NOMO-1 treated with dmso at 0.1 percent for 144 hours (cell line): Measurements from ENCODE around the gene MED12L.
A peak's percentile ranks its signal among the peaks of the same experiment; 100 is the strongest.
"Not testable (repeated sequence)": the region's sequence is repeated elsewhere in the genome, so short reads cannot be mapped to it uniquely, and the experiment has no call there.

ENCODE experiments used
- DNase-seq: peaks from one replicate; lab custom pipeline; 2025; ENCODE audit not compliant: unreplicated experiment; lab: John Stamatoyannopoulos, UW

Gene MED12L

DNA sequence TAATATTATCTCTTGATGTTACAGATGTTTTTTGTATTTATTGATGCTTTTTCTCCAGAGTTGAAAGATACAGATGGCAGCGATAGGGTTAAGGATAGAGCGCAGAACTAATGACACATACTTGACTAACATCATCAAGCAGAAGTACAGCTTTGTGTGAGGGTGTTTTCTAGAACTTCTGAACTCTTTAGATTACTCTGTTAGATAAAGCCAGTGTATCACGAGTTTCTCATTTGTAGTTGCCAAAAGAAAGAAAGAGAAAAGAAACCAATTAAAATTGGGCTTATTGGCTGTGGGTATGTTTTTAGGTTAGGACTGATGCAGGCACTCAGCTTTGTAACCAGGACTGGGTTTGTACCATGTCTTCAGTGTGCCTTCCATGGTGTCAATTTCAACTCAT, 124.2 kb downstream of the MED12L start:
- no peak for DNase-seq

DNA sequence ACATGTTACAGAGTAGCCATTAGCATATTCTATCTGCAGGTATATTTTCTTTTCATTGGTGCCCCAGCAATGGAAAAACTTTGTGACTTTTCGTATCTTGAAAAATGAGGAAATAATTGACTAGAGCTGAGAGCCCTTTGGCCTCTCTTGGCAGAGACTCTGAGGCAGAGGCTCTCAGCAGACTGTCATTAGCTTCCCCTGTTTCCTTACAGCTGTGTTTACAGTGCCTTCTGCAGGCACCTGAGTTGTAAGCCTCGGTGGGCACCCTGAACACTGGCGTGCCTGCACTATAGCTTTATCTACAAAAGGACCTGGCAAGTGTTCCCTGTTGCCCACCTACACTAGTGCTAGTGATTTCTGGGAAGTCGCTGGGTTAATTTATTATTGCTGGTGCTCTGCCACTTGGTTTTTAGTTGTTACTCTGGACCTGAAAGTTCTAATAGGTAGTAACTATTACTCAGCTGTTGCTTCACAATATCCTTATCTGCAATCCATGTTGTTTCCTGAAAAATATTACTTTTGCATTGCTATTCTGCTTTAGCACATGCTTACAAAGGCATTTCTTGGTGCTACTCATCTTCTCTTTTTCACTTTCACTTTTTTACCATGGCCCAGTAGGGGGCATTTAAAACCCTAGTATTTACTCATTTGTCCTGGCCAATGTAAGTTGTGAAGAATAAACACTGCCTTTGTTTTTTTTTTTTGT, 125.4 kb downstream of the MED12L start:
- no peak for DNase-seq

GRCh38 chr3:151213151-151213550, 127.7 kb downstream of the MED12L start:
- no peak for DNase-seq

- no peak for DNase-seq
These were observed 128.4 kb downstream of the MED12L start for GRCh38 chr3:151213881-151214280.

DNA sequence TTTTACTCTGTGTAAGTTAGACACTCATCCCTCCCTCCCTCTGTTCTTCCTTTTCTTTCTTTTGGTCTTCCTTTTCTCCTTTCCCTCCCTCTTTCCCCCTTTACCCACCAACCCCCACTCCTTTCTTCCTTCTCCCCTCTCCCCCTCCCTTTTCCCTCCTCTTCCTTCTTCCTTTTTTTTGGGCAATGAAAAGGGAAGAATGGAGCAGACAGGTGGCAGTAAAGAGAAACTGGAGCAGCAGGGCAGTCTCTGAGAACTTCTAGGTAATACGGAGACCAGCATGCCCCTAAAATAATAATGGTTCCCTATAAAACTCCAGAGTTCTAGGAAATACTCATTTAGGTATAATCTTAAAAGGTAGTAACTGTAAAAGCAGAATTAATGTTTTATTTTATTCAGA, 129.0 kb downstream of the MED12L start:
- DNase-seq, result no peak

- peak; percentile 20 for DNase-seq
These were observed 131.5 kb downstream of the MED12L start for GRCh38 chr3:151216641-151217607.

DNA sequence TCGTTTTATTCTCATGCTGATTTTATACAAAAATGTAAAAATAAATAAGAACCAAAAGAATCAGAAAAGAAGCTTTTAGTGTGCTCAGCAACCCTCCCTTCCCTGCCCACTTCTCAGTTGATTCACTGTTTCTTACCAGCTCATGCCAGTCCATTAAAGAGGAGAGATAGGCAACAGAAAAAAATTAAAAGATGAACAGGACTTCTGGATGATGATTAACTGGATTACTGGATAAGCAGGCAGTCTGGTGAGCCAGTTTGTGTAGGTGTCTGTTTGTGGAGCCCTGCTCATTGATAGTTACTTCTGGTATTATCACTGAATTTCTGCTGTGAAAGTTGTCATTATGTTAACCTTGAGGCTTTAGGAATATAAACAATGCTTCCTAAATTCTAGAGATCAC, 132.7 kb downstream of the MED12L start:
- no peak for DNase-seq

GRCh38 chr3:151219056-151219455, 133.6 kb downstream of the MED12L start:
- no peak for DNase-seq

DNA sequence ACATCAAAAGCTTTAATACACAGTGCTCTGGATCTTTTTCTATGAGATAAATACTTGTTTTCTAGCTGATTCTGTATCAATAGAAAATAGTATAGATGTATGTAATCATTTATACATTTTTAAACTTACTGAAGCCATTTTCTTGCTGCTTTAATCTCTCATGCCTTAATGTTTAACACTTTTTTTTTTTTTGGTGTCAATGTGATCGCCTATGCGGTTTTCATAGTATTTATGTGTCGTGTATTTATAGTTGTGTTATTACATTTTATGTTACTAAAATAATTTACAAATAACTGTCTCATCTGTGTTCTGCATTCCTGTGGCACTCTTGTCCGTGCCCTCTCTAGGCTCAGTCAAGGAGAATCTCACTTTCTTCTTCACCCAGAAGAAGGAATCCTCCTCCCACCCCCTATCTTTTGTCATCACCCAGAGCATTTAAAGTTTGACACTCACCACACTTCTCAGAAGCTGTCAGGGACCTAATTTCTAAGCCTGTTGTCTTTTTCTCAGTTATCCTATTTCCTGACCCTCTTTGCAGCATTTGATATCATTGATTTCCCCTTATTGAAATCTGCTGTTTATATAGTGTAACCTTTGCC, 138.9 kb downstream of the MED12L start:
- no peak for DNase-seq

- DNase-seq, result no peak
These were observed 139.8 kb downstream of the MED12L start for GRCh38 chr3:151225040-151225975.

DNA sequence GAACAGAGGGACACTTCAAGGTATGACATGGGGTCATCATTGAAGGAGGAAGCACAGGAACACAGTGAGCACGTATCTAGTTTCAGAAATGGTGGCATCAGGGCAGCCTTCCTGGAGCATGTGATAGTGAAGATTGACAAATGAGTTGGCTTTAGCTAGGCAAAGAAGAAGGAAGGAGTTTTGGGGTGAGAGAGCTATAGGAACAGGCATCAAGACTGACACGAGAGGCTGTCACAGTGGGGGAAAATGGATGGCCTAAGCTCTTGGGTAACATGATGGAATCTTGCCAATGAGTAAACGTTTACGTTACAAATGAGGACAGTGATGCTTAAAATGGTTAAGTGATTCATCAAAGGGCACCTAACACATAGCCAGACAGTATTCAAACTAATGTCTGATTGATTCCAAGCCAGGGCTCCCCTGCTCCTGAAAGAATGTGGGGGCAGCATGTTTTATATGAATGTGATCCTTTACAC, 140.7 kb downstream of the MED12L start:
- DNase-seq, result peak; percentile 75

- no peak for DNase-seq
These were observed 141.4 kb downstream of the MED12L start for GRCh38 chr3:151226825-151227224.

DNA sequence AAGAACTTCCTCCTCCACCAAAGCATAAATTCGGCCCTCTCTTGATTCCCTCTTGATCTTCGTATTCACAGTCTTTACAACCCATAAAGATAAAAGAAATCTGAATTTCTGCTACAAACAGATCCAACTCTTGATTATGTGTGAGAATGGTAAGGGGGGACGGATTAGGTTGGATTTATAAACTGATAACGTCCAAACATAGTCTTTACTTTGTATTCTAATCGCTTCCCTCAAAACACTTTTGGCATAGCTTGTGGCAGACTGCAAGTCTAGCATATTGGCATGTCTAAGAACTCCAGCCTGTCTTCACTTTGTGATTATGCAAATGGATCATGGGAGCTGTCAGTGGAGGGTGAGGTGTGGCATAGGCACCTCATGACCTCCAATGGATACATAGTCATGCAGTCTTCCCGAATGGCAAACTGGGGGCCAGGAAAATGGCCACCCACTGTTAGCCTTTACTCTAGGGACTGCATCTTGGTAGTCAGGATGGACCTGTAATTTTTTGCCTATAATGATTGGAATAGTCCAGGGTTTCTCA, 141.9 kb downstream of the MED12L start:
- no peak for DNase-seq

DNA sequence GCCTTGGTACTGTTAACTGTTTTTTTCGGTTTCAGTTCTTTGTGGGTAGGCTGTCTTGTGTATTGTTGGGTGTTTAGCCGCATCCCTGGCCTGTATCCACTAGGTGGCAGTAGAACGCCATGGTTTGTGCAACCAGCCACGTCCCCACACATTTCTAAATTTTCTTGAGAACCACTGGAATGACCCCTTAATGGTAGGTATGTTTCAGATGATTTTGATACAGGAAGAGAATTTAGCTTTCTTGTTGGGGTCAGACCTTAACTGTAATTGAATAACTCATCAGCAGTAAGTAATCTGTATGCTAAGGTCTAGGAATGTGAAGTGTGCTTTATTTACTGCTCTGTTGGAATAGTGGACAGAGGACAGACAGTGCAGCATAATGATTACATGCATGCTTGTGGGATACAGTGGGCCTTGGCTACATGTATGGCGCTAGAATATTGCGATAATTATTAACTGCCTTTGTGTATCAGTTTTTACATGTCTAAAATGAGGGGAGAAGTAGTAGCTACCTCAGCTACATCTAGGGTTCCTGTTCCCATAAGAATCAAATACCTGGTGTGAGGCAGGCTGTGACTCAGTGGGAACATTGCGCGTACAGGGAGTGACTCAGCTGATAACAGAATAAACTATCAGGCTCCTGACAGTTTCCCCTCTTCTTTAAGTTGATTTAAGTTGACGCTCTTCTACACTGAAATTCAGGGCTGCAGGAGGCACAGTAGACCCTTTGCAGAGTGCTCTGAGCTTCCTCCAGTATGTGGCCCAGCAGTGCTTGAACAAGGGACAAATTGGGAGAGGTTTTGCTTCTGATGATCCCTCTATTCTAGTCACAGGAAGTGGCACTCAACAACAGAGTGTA, 142.6 kb downstream of the MED12L start:
- DNase-seq, result peak; percentile 82

DNA sequence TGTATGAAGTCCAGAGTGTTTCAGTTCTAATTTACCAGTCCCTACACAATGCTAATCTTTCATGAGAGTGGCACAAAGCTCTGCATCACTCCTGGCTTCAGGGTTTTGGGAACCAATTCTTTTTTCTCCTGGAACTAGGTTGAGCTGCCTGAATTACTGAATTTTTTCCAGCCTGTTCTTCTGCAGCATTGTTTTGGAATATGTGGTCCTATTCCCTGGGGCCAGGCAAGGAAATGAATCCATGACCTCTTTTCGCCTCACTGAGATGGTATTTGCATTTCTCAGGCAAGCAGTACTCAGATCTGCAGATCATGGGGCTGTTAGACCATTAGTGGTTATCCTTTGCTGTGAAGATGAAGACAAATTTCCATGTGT, 143.2 kb downstream of the MED12L start:
- DNase-seq, result no peak

DNA sequence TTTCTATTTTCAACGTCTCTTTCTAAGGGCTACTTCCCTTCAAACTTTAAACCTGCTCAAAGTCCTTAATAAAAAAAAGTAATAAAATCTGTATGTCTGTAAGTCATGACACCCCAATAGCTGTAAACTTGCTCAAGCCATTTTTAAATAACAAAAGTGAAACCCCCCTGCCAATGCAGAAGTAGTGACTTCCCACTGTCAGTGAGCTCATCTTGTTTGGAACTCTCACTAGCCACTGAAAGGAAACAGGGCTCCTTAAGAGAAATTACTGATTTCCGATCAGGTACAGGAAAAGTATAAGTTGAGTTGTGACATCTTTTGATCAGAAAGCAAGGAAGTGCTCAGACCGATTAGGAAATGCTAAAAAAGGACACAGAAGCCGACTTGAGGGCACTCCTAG, 145.2 kb downstream of the MED12L start:
- peak; percentile 57 for DNase-seq

DNA sequence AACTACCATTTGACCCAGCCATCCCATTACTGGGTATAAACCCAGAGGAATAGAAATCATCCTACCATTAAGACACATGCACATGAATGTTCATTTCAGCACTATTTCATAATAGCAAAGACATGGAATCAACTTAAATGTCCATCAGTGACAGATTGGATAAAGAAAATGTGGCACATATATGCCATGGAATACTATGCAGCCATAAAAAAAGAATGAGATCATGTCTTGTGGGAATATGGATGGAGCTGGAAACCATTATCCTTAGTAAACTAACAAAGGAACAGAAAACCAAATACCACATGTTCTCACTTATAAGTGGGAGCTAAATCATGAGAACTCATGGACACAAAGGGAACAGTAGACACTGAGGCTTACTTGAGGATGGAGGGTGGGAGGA, 146.9 kb downstream of the MED12L start:
- DNase-seq, result not testable (repeated sequence)

DNA sequence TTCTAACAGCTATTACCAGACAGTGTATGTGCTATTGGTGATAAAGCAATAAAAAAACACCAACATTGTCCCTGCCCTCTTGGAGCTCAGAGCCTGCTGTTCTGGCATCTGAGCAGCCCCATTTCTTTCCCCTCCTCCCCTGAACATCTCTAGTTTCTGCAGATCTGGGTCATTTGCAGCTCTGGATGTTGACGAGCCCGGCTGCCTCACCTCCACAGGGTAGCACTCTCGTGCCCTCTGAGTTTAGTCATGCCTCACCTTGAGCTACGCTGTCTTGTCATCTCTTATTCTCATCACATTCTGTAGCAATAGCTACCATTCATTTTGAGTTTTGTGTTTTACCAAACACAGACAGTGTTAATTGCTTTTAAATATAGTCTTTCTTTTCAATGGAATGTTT, 147.5 kb downstream of the MED12L start:
- no peak for DNase-seq

DNA sequence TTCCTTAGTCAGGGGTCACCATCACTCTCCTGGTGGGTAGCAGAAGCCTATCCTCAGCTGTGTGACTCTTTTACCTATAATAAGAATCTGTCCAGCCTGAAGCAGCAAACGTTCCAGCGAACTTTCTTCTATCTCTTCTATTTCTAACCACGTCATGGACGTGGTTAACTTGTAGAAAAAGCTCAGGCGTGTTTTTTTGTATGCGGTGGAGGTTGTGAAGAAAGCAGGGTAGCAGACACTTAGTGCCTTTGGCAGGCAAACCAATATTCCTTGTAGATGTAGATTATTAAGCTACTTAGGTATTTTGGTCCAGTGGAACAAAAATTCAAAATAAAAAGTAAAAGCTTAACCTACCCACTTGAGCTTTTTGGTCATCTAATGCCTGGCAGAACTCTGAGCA, 149.4 kb downstream of the MED12L start:
- no peak for DNase-seq
